Measurements from ENCODE around the gene ATP13A3.

The ATP13A3 gene

DNA sequence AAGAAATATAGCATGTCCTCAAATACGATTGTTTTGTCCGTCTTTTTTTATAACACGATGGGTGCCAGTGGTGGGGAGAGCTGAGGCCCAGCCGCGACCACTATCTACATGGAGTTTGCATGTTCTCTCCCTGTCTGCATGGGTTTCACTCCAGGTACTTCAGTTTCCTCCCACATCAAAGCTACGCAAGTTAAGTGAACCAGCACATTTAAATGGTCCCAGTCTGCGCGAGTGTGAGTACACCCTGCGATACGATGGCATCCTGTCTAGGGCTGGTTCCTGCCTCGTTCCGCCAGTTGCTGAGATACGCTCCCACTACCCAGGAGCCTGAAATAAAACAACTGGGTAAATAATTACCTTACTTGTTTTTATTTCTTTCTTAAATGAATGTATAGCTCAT is 40.6 kb downstream of the ATP13A3 start:
- DNase-seq (ENCODE audit: low read depth, low spot score) = no peak
- Histone ChIP-seq H3K4me1 (ENCODE audit: control insufficient read depth, insufficient read depth, low read length) (no peaks in the 10 kb centered on the region), H3K9me3 (ENCODE audit: control insufficient read depth, insufficient read depth, low read length) (no peaks in the 10 kb centered on the region), H3K4me3 (ENCODE audit: low read length) (no peak overlapping the region), H3K36me3 (ENCODE audit: control insufficient read depth, insufficient read depth, low read length) (peaks cover 7% of the 10 kb centered on the region; the same call in 1 of the 2 replicates), H3K27ac (ENCODE audit: low read length) (no peak overlapping the region), H3K27me3 (ENCODE audit: control insufficient read depth, insufficient read depth, low read length) (no peaks in the 10 kb centered on the region)
- WGBS (ENCODE audit: insufficient coverage, insufficient read length) = no CpG with 5 or more reads among the region's 13 CpGs

GRCh38 chr3:194443901-194444300 is 42.9 kb downstream of the ATP13A3 start:
- no peaks in the 10 kb centered on the region for H3K9me3 ChIP-seq (ENCODE audit: control insufficient read depth, insufficient read depth, low read length)
- no peaks in the 10 kb centered on the region for H3K27me3 ChIP-seq (ENCODE audit: control insufficient read depth, insufficient read depth, low read length)
- no peak for DNase-seq (ENCODE audit: low read depth, low spot score)
- H3K27ac ChIP-seq (ENCODE audit: low read length) = no peak overlapping the region
- no CpG with 5 or more reads among the region's 2 CpGs for WGBS (ENCODE audit: insufficient coverage, insufficient read length)
- H3K4me3 ChIP-seq (ENCODE audit: low read length) = no peak overlapping the region
- H3K36me3 ChIP-seq (ENCODE audit: control insufficient read depth, insufficient read depth, low read length) = peaks cover 7% of the 10 kb centered on the region; the same call in 1 of the 2 replicates
- no peaks in the 10 kb centered on the region for H3K4me1 ChIP-seq (ENCODE audit: control insufficient read depth, insufficient read depth, low read length)

DNA sequence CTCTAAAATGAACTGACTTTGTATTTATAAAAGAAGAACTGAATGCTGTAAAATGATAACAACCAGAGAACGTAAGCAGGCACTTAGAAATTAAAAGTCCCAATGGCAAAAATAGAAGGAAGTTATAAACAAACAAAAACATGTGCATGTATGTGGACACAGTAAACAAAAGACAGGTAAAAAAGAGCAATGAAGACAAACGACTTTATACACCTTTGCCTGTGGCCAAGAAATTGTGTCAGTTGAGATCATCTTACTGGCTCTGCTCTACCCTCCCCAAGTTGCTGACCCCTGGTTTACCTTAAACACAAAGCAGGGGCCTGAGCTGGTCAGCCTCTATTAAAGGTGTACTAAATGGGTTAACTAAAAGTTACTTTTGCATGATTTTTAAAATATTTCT is 46.0 kb downstream of the ATP13A3 start:
- H3K4me1 ChIP-seq (ENCODE audit: control insufficient read depth, insufficient read depth, low read length) = no peaks in the 10 kb centered on the region; the same call in 1 of the 2 replicates
- no peaks in the 10 kb centered on the region for H3K27me3 ChIP-seq (ENCODE audit: control insufficient read depth, insufficient read depth, low read length)
- no CpG with 5 or more reads among the region's 2 CpGs for WGBS (ENCODE audit: insufficient coverage, insufficient read length)
- no peaks in the 10 kb centered on the region for H3K9me3 ChIP-seq (ENCODE audit: control insufficient read depth, insufficient read depth, low read length)
- no peak overlapping the region for H3K4me3 ChIP-seq (ENCODE audit: low read length)
- DNase-seq (ENCODE audit: low read depth, low spot score) = no peak
- H3K36me3 ChIP-seq (ENCODE audit: control insufficient read depth, insufficient read depth, low read length) = peaks cover 4% of the 10 kb centered on the region; the same call in 1 of the 2 replicates
- no peak overlapping the region for H3K27ac ChIP-seq (ENCODE audit: low read length)

- no peaks in the 10 kb centered on the region for H3K9me3 ChIP-seq (ENCODE audit: control insufficient read depth, insufficient read depth, low read length)
- no CpG with 5 or more reads among the region's 6 CpGs for WGBS (ENCODE audit: insufficient coverage, insufficient read length)
- H3K27ac ChIP-seq (ENCODE audit: low read length) = no peak overlapping the region
- no peak overlapping the region for H3K4me3 ChIP-seq (ENCODE audit: low read length)
- no peak for DNase-seq (ENCODE audit: low read depth, low spot score)
- H3K36me3 ChIP-seq (ENCODE audit: control insufficient read depth, insufficient read depth, low read length) = peaks cover 6% of the 10 kb centered on the region; the same call in 1 of the 2 replicates
- H3K27me3 ChIP-seq (ENCODE audit: control insufficient read depth, insufficient read depth, low read length) = no peaks in the 10 kb centered on the region
- no peaks in the 10 kb centered on the region; the same call in 1 of the 2 replicates for H3K4me1 ChIP-seq (ENCODE audit: control insufficient read depth, insufficient read depth, low read length)
Measured at GRCh38 chr3:194439881-194440550, 46.8 kb downstream of the ATP13A3 start.

DNA sequence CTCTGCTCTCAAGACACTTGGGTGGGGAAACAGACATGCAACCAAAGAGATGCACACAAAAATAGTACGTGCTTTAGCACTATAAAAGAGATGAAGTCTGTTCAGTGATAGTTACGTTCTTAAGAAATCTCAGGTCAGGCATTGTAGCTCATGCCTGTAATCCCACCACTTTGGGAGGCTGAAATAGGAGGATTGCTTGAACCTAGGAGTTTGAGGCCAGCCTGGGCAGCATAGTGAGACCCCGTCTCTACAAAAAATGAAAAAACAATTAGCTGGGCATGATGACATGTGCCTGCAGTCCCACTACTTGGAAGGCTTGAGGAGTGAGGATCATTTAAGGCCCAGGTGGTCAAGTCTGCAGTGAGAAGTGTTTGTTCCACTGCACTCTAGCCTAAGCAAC is 52.3 kb downstream of the ATP13A3 start:
- no peaks in the 10 kb centered on the region; the same call in 1 of the 2 replicates for H3K4me1 ChIP-seq (ENCODE audit: control insufficient read depth, insufficient read depth, low read length)
- no peaks in the 10 kb centered on the region for H3K9me3 ChIP-seq (ENCODE audit: control insufficient read depth, insufficient read depth, low read length)
- H3K27me3 ChIP-seq (ENCODE audit: control insufficient read depth, insufficient read depth, low read length) = no peaks in the 10 kb centered on the region
- no peak overlapping the region for H3K27ac ChIP-seq (ENCODE audit: low read length)
- no peak for DNase-seq (ENCODE audit: low read depth, low spot score)
- no CpG with 5 or more reads among the region's 3 CpGs for WGBS (ENCODE audit: insufficient coverage, insufficient read length)
- peaks cover 5% of the 10 kb centered on the region; the same call in 1 of the 2 replicates for H3K36me3 ChIP-seq (ENCODE audit: control insufficient read depth, insufficient read depth, low read length)
- no peak overlapping the region for H3K4me3 ChIP-seq (ENCODE audit: low read length)

DNA sequence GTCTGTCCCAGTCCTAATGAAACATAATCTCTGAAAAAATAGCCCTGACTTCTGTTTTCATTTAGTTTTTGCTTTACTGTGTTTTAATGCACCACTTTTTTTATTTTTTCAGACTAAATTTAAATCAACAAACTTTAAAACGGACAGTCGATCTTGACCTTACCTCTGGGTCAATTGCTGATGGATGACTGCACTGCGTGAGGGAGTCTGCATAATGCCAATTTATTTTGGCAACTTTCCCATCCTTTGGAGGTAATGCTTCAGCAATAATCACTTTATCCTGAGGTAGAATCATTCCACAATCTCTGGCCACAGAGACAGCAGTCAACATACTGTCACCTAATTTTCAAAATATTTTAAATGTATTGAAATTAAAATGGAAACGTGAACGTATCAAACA is 55.2 kb downstream of the ATP13A3 start:
- Histone ChIP-seq H3K27me3 (ENCODE audit: control insufficient read depth, insufficient read depth, low read length) (no peaks in the 10 kb centered on the region), H3K4me1 (ENCODE audit: control insufficient read depth, insufficient read depth, low read length) (no peaks in the 10 kb centered on the region; the same call in 1 of the 2 replicates), H3K4me3 (ENCODE audit: low read length) (no peak overlapping the region), H3K27ac (ENCODE audit: low read length) (no peak overlapping the region), H3K36me3 (ENCODE audit: control insufficient read depth, insufficient read depth, low read length) (peaks cover 5% of the 10 kb centered on the region; the same call in 1 of the 2 replicates), H3K9me3 (ENCODE audit: control insufficient read depth, insufficient read depth, low read length) (no peaks in the 10 kb centered on the region)
- WGBS (ENCODE audit: insufficient coverage, insufficient read length) = no CpG with 5 or more reads among the region's 5 CpGs
- no peak for DNase-seq (ENCODE audit: low read depth, low spot score)

GRCh38 chr3:194425399-194425798 is 61.4 kb downstream of the ATP13A3 start:
- Histone ChIP-seq H3K27ac (ENCODE audit: low read length) (no peak overlapping the region), H3K4me3 (ENCODE audit: low read length) (no peak overlapping the region), H3K4me1 (ENCODE audit: control insufficient read depth, insufficient read depth, low read length) (no peaks in the 10 kb centered on the region), H3K36me3 (ENCODE audit: control insufficient read depth, insufficient read depth, low read length) (peaks cover 3% of the 10 kb centered on the region; the same call in 1 of the 2 replicates), H3K27me3 (ENCODE audit: control insufficient read depth, insufficient read depth, low read length) (no peaks in the 10 kb centered on the region), H3K9me3 (ENCODE audit: control insufficient read depth, insufficient read depth, low read length) (no peaks in the 10 kb centered on the region)
- no CpG with 5 or more reads among the region's 4 CpGs for WGBS (ENCODE audit: insufficient coverage, insufficient read length)
- DNase-seq (ENCODE audit: low read depth, low spot score) = no peak

GRCh38 chr3:194424953-194425352 is 61.8 kb downstream of the ATP13A3 start:
- Histone ChIP-seq H3K4me1 (ENCODE audit: control insufficient read depth, insufficient read depth, low read length) (no peaks in the 10 kb centered on the region), H3K27ac (ENCODE audit: low read length) (no peak overlapping the region), H3K36me3 (ENCODE audit: control insufficient read depth, insufficient read depth, low read length) (peaks cover 3% of the 10 kb centered on the region; the same call in 1 of the 2 replicates), H3K27me3 (ENCODE audit: control insufficient read depth, insufficient read depth, low read length) (no peaks in the 10 kb centered on the region), H3K4me3 (ENCODE audit: low read length) (no peak overlapping the region), H3K9me3 (ENCODE audit: control insufficient read depth, insufficient read depth, low read length) (no peaks in the 10 kb centered on the region)
- WGBS (ENCODE audit: insufficient coverage, insufficient read length) = no CpG with 5 or more reads among the region's 7 CpGs
- DNase-seq (ENCODE audit: low read depth, low spot score) = no peak

- WGBS (ENCODE audit: insufficient coverage, insufficient read length) = no CpG with 5 or more reads among the region's 1 CpG
- Histone ChIP-seq H3K4me3 (ENCODE audit: low read length) (no peak overlapping the region), H3K36me3 (ENCODE audit: control insufficient read depth, insufficient read depth, low read length) (peaks cover 3% of the 10 kb centered on the region; the same call in 1 of the 2 replicates), H3K27ac (ENCODE audit: low read length) (no peak overlapping the region), H3K27me3 (ENCODE audit: control insufficient read depth, insufficient read depth, low read length) (no peaks in the 10 kb centered on the region), H3K4me1 (ENCODE audit: control insufficient read depth, insufficient read depth, low read length) (no peaks in the 10 kb centered on the region), H3K9me3 (ENCODE audit: control insufficient read depth, insufficient read depth, low read length) (no peaks in the 10 kb centered on the region)
- DNase-seq (ENCODE audit: low read depth, low spot score) = no peak
Measured at GRCh38 chr3:194424373-194424772, 62.4 kb downstream of the ATP13A3 start.

- no peaks in the 10 kb centered on the region for H3K4me1 ChIP-seq (ENCODE audit: control insufficient read depth, insufficient read depth, low read length)
- H3K9me3 ChIP-seq (ENCODE audit: control insufficient read depth, insufficient read depth, low read length) = no peaks in the 10 kb centered on the region
- DNase-seq (ENCODE audit: low read depth, low spot score) = no peak
- H3K4me3 ChIP-seq (ENCODE audit: low read length) = no peak overlapping the region
- no peaks in the 10 kb centered on the region for H3K27me3 ChIP-seq (ENCODE audit: control insufficient read depth, insufficient read depth, low read length)
- no peak overlapping the region for H3K27ac ChIP-seq (ENCODE audit: low read length)
- WGBS (ENCODE audit: insufficient coverage, insufficient read length) = no CpG with 5 or more reads among the region's 3 CpGs
- H3K36me3 ChIP-seq (ENCODE audit: control insufficient read depth, insufficient read depth, low read length) = 0 out of 2 replicates have a peak, but pooled peaks cover 3% of the 10 kb centered on the region
Measured at GRCh38 chr3:194423317-194423716, 63.5 kb downstream of the ATP13A3 start.

- no peaks in the 10 kb centered on the region for H3K9me3 ChIP-seq (ENCODE audit: control insufficient read depth, insufficient read depth, low read length)
- no peak overlapping the region for H3K27ac ChIP-seq (ENCODE audit: low read length)
- no peak overlapping the region for H3K4me3 ChIP-seq (ENCODE audit: low read length)
- H3K4me1 ChIP-seq (ENCODE audit: control insufficient read depth, insufficient read depth, low read length) = no peaks in the 10 kb centered on the region
- H3K27me3 ChIP-seq (ENCODE audit: control insufficient read depth, insufficient read depth, low read length) = no peaks in the 10 kb centered on the region
- no peak for DNase-seq (ENCODE audit: low read depth, low spot score)
- 0 out of 2 replicates have a peak, but pooled peaks cover 3% of the 10 kb centered on the region for H3K36me3 ChIP-seq (ENCODE audit: control insufficient read depth, insufficient read depth, low read length)
Measured at GRCh38 chr3:194422188-194422587, 64.6 kb downstream of the ATP13A3 start.
